GM12878 (cell line): Measurements from ENCODE around the gene BUB3. TPM values are rescaled to one million over a fixed set of nuclear protein-coding genes. Genes with fewer than 3 reads are reported as not detected.
A peak's percentile ranks its signal among the peaks of the same experiment; 100 is the strongest.

Experiments
- CHD1 ChIP-seq: IDR thresholded peaks from 2 replicates; pipeline ENCODE4 v1.6.1; 2012; ENCODE audit warnings: low read depth, low read length, improper control_type of control experiment
- CHD2 ChIP-seq: IDR thresholded peaks from 2 replicates; pipeline ENCODE4 v1.6.1; 2011; ENCODE audit warnings: low read depth, low read length, improper control_type of control experiment, borderline replicate concordance
- ELK1 ChIP-seq: IDR thresholded peaks from 2 replicates; pipeline ENCODE4 v1.6.1; 2012; ENCODE audit warnings: low read depth, low read length, improper control_type of control experiment
- ESRRA ChIP-seq: IDR thresholded peaks from 2 replicates; pipeline ENCODE4 v1.6.1; 2012; ENCODE audit warnings: mild to moderate bottlenecking, low read length, improper control_type of control experiment
- HDAC2 ChIP-seq: fragments of 200-600 bp; sonication (generic); IDR thresholded peaks from 2 replicates; pipeline ENCODE4 v1.6.1; 2017
- HDGF ChIP-seq: fragments of 450-650 bp; IDR thresholded peaks from 2 replicates; pipeline ENCODE4 v1.6.1; 2016; ENCODE audit warnings: antibody characterized with exemption
- POU2F2 ChIP-seq: IDR thresholded peaks from 3 replicates; pipeline ENCODE4 v1.6.1; 2011; ENCODE audit warnings: low read depth, mild to moderate bottlenecking, low read length, borderline replicate concordance
- SIN3A ChIP-seq: IDR thresholded peaks from 2 replicates; pipeline ENCODE4 v1.6.1; 2012; ENCODE audit warnings: low read depth, low read length, improper control_type of control experiment
- SMAD5 ChIP-seq: IDR thresholded peaks from 2 replicates; pipeline ENCODE4 v1.6.1; 2016; ENCODE audit warnings: antibody characterized with exemption, low read depth
- SMC3 ChIP-seq: IDR thresholded peaks from 2 replicates; pipeline ENCODE4 v1.6.1; 2011; ENCODE audit warnings: low read length, improper control_type of control experiment, borderline replicate concordance
- TAF1 ChIP-seq: IDR thresholded peaks from 2 replicates; pipeline ENCODE4 v1.6.1; 2011; ENCODE audit warnings: mild to moderate bottlenecking, low read depth, low read length, borderline replicate concordance
- TARDBP ChIP-seq: IDR thresholded peaks from 2 replicates; pipeline ENCODE4 v1.6.1; 2016; ENCODE audit warnings: borderline replicate concordance
- TCF7 ChIP-seq: IDR thresholded peaks from 2 replicates; pipeline ENCODE4 v1.6.1; 2014; ENCODE audit warnings: antibody characterized with exemption, borderline replicate concordance
- YBX1 ChIP-seq: fragments of 450-650 bp; IDR thresholded peaks from 2 replicates; pipeline ENCODE4 v1.6.1; 2016; ENCODE audit warnings: antibody characterized with exemption
- YY1 ChIP-seq: IDR thresholded peaks from 2 replicates; pipeline ENCODE4 v1.6.1; 2011; ENCODE audit warnings: low read depth, mild to moderate bottlenecking, low read length
- ZNF24 ChIP-seq: fragments of 450-650 bp; IDR thresholded peaks from 2 replicates; pipeline ENCODE4 v1.6.1; 2017; ENCODE audit warnings: antibody characterized with exemption, mild to moderate bottlenecking
- ZNF592 ChIP-seq: fragments of 450-650 bp; IDR thresholded peaks from 2 replicates; pipeline ENCODE4 v1.6.1; 2017; ENCODE audit warnings: mild to moderate bottlenecking, moderate library complexity
- polyA plus RNA-seq, 11 experiments: library from polyadenylated mRNA; depleted of rRNA in 4 of 11; unstranded in 6 of 11; stranded (reverse) in 5 of 11; fragments of >200 nt; fragmentation: Nextera tagmentation in 4 of 11; fragmentation: Illumina TruSeq in 1 of 11; extraction: Ambion mirVana in 4 of 11; extraction: Trizol in 1 of 11; gene quantifications; 1 replicate in 1 of 11; 2 replicates in 10 of 11; pipeline versions ENCODE4 v1.2.1 to v1.2.3, GENCODE V29; 2011 to 2016; ENCODE audit warnings: inconsistent platforms in 2 of 11, missing spikeins in 2 of 11, low read depth in 1 of 11
- total RNA-seq, 4 experiments: library from RNA; depleted of rRNA in 3 of 4; stranded (reverse); fragments of >200 nt in 3 of 4; fragmentation: Illumina TruSeq in 1 of 4; extraction: Trizol in 1 of 4; gene quantifications; 2 replicates each; pipeline versions ENCODE4 v1.2.1 to v1.2.3, GENCODE V29; 2013 to 2021
- TF ChIP-seq, protein P1 (sequence below): fragments of 450-650 bp; IDR thresholded peaks from 2 replicates; pipeline ENCODE4 v1.6.1; 2018; ENCODE audit warnings: mild to moderate bottlenecking, low read depth, moderate library complexity; ENCODE audit not compliant: partially characterized antibody
- TF ChIP-seq, protein P2 (sequence below): IDR thresholded peaks from 2 replicates; pipeline ENCODE4 v1.6.1; 2012; ENCODE audit warnings: low read depth, low read length, improper control_type of control experiment

The BUB3 gene
- total and polyA plus RNA-seq, 10 of the 15 experiments (the other 5 are each of a cell fraction or from before 2014, with no cell fraction given) = 260 to 1,126 (median 441) TPM

DNA sequence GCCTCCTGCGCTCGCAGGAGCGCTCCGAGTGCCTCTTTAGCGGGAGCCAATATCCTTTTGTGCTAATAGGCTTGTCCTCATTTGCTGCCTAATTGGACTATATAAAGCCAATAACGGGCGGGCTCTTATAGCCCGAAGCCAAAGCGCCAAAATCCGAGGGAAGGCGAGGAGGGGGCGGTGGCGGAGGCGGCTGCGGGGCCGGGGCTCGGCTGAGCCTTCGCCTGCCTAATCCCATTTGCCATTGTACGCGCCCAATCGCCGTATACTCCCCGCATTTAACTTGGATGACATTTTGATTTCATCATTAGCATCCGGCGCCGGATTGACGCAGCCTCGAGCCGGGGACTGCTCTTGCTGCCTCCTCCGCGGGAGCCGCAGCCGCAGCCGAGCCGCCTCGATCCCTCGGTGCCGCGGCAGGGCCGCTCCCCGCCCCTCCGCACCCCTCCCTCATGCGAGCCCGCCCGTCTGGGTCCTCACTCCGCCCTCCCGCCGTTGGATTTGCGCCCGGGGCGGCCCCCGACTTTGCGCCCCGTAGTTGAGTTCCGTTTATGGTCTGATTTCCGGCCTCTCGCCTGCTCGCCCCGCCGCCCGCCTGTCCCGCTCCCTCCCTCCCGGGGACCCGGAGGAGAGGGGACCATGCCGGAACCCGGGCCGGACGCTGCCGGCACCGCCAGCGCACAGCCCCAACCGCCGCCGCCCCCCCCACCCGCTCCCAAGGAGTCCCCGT is 18.6 kb upstream of the BUB3 start, which contains the start of gene HMX3 (continued):
- TF ChIP-seq, protein P1, sequence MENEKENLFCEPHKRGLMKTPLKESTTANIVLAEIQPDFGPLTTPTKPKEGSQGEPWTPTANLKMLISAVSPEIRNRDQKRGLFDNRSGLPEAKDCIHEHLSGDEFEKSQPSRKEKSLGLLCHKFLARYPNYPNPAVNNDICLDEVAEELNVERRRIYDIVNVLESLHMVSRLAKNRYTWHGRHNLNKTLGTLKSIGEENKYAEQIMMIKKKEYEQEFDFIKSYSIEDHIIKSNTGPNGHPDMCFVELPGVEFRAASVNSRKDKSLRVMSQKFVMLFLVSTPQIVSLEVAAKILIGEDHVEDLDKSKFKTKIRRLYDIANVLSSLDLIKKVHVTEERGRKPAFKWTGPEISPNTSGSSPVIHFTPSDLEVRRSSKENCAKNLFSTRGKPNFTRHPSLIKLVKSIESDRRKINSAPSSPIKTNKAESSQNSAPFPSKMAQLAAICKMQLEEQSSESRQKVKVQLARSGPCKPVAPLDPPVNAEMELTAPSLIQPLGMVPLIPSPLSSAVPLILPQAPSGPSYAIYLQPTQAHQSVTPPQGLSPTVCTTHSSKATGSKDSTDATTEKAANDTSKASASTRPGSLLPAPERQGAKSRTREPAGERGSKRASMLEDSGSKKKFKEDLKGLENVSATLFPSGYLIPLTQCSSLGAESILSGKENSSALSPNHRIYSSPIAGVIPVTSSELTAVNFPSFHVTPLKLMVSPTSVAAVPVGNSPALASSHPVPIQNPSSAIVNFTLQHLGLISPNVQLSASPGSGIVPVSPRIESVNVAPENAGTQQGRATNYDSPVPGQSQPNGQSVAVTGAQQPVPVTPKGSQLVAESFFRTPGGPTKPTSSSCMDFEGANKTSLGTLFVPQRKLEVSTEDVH = no peak
- no peak for TF ChIP-seq TCF7
- TF ChIP-seq CHD2 = no peak
- TF ChIP-seq ESRRA = no peak
- peak; percentile 60; the same call in 1 of the 2 replicates for TF ChIP-seq SMAD5
- TF ChIP-seq ZNF592 = no peak
- no peak; the same call in 1 of the 2 replicates for TF ChIP-seq TAF1
- no peak for TF ChIP-seq CHD1
- no peak for TF ChIP-seq SIN3A
- peak; percentile 85 for TF ChIP-seq ELK1
- TF ChIP-seq HDAC2 = no peak
- TF ChIP-seq HDGF = no peak
- no peak for TF ChIP-seq YY1
- TF ChIP-seq ZNF24 = no peak
- TF ChIP-seq, protein P2, sequence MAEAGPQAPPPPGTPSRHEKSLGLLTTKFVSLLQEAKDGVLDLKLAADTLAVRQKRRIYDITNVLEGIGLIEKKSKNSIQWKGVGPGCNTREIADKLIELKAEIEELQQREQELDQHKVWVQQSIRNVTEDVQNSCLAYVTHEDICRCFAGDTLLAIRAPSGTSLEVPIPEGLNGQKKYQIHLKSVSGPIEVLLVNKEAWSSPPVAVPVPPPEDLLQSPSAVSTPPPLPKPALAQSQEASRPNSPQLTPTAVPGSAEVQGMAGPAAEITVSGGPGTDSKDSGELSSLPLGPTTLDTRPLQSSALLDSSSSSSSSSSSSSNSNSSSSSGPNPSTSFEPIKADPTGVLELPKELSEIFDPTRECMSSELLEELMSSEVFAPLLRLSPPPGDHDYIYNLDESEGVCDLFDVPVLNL = no peak
- no peak for TF ChIP-seq SMC3
- TF ChIP-seq POU2F2 = no peak
- TF ChIP-seq TARDBP = no peak
- TF ChIP-seq YBX1 = no peak
